ENCODE measurements around the gene CCDC18.

DNA sequence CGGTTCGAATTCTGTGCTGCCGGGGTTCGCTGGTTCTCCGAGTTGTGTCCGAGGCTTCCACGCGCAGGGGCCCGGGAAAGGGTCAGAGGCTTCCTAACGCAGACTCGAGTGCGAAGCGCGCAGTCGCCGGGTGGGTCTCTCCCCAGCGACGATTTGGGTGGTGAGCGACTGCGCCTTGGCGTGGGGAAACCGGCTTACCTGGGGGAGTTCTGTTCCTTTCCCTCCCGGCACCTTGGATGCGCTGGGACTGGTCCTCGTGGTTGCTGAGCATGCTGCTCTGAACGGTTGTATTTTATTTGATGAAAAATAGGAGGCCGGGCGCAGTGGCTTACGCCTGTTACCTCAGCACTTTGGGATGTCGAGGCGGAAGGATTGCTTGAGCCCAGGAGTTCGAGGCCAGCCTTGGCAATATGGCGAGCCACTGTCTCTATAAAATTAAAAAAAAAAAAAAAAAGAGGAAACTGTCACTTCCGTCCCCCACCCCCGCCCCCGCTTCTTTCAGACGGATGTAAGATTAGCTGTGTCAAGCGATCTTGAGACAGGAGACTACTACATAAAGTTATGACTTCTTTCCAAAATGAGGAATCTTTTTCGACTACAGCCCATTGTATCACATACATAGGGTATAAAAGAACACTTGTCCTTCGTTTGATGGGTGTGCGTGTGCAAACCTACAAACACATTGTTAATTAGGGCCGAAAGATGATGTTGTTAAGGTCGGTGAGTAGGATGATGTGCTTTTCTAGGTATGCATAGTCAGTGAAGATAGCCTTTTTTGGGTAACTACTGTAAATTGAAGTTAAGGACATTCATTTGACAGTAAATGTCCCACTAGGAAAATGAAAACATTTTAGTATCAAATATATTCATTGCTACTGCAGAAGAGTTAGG is at the start of gene CCDC18:
- TF ChIP-seq, protein P1, sequence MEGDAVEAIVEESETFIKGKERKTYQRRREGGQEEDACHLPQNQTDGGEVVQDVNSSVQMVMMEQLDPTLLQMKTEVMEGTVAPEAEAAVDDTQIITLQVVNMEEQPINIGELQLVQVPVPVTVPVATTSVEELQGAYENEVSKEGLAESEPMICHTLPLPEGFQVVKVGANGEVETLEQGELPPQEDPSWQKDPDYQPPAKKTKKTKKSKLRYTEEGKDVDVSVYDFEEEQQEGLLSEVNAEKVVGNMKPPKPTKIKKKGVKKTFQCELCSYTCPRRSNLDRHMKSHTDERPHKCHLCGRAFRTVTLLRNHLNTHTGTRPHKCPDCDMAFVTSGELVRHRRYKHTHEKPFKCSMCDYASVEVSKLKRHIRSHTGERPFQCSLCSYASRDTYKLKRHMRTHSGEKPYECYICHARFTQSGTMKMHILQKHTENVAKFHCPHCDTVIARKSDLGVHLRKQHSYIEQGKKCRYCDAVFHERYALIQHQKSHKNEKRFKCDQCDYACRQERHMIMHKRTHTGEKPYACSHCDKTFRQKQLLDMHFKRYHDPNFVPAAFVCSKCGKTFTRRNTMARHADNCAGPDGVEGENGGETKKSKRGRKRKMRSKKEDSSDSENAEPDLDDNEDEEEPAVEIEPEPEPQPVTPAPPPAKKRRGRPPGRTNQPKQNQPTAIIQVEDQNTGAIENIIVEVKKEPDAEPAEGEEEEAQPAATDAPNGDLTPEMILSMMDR (IDR thresholded peaks at IDR 0.05): no peak
- TF ChIP-seq POLR2A (IDR thresholded peaks at IDR 0.05): no peak

All from uterus (tissue), 2 donors.